Stimulated activated CD4-positive, alpha-beta T cell treated with anti-CD3 and anti-CD28 coated beads, Interleukin-1b, Interleukin-23, amount 100 ng/mL, for 1 hour (primary cell): ENCODE measurements around the gene MEST.
A peak's percentile ranks its signal among the peaks of the same experiment; 100 is the strongest.
"Not testable (repeated sequence)": the region's sequence is repeated elsewhere in the genome, so short reads cannot be mapped to it uniquely, and the experiment has no call there.

Experiments
- DNase-seq, 2 donors: peaks; one replicate each; pipeline ENCODE4 v3.0.0-alpha.2; 2020; ENCODE audit warnings: low read depth in 2 of 2

Gene MEST

DNA sequence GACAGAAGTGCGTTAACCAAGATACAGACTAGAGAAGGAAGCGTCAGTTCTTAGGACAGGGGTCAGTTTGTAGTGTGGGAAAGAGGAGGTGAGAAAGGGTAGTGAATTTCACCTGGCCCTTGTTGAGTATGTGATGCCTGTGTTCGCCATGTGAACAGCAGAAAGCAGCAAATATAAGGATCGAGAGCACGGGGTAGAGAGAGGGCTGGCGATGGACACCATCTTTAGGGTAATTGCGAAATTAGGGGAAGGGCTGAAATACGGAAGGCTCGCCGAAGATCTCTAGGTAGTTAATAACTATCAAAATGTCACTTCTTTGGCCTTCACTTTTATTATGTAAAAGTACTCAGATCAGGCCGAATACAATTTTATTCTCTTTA lies 6.2 kb upstream of the MEST start:
- DNase-seq, result no peak

DNA sequence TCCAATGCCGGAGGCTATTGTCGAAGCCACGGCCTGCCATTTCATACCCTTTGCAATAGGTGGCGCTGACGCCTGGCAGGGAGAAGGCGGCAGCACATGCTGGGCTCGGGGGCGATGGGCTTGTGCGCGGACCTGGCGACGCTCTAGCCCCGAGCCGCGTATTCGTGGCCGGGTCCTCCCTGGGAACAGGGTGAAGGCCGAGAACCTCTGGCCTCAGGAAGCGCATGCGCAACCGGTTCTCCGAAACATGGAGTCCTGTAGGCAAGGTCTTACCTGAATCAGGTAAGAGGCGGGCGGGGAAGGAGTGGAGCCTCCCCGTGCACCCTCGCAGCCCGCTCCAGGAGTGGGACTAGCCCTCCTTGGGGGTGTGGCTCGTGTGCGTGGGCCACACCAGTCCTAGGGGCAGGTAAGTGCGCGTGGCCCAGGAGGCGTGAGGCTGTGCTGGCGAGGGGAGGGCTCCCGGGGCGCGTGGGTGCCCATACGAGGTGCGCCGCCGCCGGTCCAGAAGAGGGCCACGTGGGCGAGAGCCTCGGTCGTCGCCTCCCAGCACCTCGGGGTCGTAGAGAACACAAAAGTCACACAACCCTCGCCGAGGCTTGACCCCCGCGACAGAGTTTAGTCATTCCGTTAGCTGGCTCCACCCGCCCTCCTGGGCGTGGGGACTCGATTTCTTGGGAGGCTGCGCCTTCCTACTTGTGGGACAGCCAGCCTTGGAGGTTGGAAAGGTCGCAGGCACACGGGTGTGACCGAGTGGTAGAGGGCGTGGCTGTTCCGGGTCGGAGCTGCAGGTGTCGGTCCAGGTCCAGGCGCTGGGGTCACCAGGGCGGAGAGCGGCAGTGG lies 5.6 kb upstream of the MEST start:
- DNase-seq, result peak; percentile 6 to 24

DNA sequence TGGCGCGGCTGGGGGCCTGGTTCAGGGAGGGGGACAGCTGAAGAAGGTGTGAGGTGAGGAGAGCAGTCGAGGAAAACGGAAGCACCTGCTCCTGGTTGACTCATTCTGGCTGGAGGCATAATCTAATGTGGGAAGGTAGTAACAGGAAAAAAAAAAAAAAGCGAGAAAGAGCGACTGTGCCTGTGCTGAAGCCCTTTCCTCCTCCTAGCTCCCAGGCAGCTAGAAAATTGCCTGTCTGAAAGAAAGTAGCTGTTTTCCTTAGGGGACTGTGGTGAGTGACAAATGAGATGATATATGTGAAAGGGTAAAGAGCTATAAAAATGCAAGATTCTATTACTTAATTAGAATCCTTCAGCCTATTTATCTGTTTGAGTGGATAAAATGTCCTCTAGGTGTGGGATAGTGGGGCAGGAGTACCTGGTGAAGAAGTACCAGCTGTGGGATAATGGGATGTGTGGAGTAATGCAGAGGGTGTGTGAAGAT lies 4.9 kb upstream of the MEST start:
- DNase-seq, result no peak

DNA sequence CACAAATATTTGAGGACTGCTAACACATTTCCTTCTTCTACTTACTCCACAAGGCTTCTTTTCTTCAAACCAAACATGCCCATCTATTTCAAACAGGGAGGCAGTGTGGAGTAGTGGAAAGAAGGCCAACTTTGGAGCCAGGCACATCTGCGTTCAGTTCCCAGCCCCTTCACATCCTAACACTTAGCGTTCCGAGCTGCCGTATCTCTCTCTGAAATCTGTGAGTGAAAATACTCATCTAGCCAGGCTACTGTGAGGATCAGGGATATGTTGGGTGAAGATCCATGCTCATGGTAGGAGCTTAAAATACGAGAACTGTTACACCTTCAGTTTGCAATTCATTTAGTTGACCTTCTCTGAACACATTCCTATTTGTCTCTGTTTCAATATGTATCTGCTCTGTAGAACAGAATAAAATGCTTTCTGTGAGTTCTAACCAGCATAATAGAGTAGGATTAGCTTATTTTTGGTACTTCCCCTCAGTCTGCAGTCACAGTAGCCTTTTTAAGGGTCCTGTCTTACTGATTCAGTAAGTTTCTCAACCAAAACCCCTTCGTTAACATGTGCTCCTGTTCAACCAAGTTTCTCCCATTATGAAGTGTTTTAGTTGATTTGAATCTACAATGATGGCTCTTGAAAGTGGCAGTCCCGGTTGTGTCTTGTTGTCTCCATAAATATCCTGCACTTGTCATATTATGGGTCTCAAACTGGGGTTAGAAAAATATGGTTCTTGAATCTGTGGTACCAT lies 3.3 kb upstream of the MEST start:
- no peak for DNase-seq

DNA sequence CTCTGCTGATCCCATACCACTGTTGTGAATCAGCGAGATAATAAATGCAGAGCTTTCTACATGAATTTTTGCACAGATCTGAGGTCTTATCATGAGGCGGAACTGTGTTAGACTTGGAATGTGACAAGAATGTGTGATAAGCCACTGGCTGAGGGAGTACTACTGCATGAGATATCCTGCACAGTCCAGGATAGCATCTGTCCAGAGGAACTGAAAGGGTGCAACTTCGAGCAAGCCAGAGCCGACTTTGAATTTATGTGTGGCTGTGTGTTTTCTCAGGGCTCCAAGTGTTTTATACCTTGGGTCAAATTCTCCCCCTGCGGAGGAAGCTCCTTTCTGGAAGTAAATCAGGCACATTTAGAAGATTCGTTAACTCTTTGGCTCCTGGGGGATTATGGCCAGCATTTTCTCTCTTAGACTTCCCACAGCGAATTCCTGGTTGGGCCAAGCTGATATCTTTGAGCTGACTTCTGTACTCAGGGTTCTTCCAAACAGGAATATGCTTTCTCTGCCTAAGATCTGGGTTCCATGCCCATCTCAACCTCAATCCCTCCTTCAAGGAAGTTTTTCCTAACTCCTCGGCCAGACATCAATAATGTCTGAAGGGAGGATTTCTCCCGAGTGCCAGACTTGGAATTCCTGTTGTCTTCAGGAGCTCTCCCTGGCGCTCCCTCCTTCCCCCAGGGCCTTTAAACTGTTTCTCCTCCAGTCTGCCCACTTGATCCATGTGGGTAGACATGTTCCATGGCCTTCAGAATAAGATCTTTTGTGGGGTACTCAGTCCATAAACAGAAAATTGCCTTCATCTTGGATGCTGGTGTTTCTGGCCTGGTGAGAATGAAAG lies 2.5 kb upstream of the MEST start:
- no peak for DNase-seq

DNA sequence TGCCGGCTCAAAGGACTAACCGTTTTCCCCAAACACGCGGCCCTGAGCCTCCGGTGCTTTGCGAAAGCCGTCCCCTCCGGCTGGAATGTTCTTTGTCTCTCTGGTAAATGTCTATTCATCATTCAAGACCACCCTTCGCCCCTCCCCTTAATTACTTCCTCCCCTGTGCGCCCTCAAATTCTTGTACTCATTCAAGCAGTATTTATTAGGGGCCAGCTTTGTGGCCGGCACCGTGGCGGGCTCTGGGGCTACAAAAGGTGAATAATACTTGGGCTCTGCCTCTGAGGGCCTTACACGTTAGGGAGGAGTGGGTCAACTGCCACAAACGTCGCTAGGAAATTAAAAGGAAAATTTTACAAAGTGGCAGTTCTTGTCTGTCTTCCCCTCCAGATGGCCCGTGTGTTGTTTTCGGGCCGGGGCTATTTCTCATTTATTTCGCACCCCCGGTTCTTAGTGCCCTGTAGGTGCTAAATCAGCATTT lies 1.5 kb upstream of the MEST start:
- DNase-seq, result no peak

DNA sequence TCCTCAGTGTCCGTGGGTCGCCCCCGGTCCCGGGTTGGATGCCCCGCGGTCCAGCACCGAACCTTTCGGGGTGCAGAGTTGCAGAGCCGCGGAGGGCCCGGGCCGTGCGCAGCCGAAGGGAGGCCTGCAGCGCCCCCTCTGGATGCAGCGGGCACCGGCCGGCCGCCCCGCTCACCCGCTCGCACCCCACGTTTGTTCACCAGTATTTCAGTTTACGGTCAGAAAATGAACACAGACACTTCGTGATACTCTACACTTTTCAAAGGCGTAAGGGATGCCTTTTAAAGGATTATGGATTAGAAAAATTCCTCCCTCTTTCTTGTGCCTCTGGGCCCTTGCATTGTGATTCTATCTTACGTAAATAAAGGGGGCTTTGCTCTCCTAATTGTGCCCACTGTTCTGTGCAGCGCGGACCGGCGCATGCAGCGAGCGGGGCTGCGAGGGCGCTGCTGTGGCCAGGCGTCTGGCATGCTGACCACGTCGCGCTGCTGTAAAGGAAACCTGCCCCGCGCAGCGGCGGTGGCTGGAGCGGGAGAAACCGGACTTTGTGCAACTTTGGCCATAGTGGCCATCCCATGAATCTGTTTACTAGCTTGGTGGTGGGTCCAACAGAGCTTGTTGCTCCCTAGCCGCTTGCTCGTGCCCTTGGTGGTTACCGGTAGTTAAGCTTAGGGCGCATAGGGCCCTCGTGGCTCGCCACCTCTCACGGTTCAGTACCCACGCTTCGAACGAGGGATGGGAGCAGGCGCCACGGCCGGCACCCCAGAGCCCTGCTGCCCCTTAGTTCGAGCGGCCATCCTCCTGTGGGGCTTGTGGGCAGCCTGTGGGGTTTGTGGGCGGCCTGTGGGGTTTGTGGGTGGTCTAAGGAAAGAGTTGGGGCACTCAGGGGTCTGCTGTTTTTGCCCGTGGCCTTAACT lies 739 bp upstream of the MEST start:
- no peak for DNase-seq

DNA sequence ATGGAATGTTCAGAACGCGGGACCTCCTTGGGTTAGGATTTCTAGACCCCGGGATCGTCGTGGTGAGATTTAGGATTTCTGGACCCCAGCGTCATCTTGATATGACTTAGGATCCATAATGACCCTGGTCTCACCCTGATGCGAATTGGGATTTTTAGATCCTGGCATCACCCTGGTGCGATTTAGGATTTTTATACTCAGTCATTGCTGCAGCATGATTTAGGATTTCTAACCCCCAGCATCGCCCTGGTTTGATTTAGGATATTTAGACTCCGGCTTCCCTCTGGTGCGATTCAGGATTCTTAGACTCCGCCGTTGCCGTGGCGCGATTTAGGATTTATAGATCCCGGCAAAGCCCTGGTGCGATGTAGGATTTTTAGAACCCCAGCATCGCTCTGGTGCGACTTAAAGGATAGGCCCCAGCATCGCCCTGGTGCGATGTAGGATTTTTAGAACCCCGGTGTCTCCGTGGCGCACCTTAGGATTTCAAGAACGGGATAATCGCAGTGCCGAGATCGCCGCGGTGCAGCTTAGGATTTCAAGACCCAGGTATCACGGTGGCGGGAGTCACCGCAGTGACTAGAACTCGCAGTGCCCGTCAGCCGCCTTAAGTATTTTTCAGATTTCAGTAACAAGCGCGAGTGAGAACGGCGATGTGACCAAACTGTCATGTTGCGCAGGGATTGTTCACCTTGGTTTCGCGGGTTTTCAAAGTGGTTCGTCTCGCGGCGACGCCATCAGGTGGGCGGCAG lies 814 bp downstream of the MEST start:
- no peak for DNase-seq

DNA sequence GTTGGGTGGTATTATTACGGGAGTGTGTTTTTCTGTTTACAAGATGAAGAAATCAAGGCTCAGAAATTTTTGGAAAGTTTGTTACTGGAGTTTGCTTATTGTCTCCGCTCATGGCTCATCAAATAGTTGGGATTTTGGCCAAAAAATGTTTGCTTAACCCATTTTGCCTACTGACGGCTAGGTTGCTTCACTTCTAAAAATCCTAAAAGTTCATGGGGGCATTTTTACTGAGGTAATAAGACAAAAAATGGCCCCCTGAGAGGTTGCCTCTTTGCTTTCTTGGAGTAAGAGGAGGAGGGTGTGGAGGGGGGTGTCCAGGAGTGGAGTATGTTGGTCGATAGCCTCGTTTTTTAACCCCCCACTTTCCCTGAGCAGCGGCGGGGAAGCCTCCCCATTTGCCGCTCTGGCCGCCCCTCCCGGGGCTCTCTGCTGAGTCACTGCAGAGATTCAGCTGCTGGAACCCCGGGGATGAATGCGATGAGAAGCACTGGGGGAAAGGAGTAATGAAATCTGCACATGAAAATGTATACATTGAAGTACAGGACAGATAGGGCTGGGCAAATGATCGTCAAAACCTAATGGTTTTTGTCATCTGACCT lies 1.5 kb downstream of the MEST start:
- DNase-seq, result no peak

DNA sequence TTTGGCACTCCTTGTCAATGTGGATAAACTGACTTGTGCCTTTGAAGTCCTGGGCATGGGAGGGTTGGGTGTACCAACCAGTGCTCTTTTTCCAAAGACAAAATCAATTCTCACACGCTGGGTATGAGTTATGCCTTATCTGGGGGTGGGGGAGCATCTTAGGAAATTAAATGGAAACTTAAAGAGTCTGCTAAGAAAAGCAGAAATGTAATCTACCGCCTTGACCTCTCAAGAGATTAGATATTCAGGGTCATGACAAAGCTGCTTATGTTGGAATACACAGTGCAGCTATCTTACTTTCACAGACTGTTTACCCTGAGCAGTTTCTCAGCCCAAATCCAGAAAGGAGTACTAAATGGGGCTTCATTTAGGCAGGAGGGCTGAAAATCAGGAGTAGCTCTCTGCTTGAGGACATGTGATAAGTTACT lies 2.6 kb downstream of the MEST start:
- no peak for DNase-seq

DNA sequence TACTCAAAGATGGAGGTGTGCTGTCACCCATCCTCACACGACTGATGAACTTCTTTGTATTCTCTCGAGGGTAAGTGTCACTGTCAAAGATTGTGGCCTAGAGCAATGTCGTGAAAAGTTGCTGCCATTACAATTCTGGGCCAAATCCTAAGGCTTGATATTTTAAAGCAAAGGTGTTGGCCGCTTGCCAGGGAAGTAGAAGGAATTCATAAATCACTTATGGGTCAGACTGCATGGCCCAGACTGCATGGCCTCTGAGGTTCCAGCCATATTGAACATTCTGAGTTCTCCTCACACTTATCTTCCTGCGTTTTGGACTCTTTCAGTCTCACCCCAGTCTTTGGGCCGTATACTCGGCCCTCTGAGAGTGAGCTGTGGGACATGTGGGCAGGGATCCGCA lies 8.6 kb downstream of the MEST start:
- no peak for DNase-seq

DNA sequence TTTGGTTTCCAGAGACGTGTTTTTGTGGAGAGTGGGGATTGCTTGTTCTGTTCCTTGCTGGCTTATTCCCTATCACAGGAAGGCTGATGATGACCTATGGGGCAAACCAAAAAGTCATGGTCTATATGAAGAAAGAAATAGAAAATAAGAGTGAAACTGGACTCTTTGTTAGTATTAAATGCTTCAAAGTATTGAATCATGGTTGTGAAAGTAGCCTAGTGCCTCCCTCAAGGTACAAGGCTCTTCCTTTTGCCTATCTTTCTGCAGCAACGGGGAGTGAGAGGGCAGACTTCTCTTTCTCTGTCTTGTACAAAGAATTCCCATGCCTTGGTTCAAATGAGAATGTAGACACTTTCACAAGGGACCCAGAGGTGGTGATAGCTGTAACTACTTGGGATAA lies 9.0 kb downstream of the MEST start:
- DNase-seq, result no peak

DNA sequence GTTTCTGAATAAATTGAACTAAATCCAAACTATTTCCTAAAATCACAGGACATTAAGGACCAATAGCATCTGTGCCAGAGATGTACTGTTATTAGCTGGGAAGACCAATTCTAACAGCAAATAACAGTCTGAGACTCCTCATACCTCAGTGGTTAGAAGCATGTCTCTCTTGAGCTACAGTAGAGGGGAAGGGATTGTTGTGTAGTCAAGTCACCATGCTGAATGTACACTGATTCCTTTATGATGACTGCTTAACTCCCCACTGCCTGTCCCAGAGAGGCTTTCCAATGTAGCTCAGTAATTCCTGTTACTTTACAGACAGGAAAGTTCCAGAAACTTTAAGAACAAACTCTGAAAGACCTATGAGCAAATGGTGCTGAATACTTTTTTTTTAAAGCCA lies 13.9 kb downstream of the MEST start:
- DNase-seq, result no peak

DNA sequence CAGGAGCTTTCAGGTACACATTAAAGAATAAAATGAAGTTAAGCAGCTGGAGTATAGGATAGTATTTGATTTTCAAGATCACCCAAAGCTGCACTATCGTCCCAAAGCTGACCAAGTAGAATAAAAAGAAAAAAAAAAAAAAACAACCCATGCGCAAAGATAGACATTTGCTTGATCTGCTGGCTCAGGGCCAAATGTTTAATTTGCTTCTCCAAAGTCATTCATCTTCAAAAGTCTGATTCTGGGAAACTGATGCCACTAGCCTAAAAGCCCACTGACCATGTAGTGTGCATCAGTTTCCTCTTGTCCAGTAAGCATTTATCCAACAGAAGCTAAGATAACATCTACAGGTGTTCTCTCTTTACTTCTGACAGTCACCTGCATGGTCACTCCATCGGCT lies 14.5 kb downstream of the MEST start:
- no peak for DNase-seq

DNA sequence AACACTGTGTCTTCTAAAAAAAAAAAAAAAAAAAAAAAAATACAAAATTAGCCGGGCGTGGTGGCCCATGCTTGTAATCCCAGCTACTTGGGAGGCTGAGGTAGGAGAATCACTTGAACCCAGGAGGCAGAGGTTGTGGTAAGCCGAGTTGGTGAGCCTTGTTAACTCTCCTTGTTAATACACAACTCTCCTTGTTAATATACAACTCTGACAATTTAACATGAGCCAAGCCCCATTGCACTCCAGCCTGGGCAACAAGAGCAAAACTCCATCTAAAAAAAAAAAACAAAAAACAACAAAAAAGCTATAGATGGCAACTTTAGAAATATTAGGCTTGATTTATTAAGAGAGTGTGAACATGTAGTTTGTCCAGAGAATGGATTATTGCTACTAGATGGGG lies 20.2 kb downstream of the MEST start:
- not testable (repeated sequence) for DNase-seq

DNA sequence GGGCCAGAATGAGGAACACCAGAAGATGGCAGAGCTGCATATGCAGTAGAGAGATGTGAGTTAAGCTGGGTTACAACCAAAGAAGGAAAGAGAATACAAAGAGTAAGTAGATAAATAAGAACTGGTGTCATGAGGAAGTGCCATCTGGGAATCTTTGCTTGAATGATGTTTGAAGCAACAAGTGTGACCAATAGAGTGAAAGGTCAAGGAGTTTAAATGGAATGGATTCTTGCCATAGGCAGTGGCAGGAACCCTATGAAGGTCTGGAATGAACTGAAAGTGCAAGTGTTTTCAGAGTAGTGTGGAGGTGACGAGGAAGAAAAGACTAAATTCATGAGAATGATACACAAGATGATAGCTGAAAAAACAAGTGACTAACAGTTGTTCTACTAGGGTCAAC lies 21.6 kb downstream of the MEST start:
- DNase-seq, result no peak

DNA sequence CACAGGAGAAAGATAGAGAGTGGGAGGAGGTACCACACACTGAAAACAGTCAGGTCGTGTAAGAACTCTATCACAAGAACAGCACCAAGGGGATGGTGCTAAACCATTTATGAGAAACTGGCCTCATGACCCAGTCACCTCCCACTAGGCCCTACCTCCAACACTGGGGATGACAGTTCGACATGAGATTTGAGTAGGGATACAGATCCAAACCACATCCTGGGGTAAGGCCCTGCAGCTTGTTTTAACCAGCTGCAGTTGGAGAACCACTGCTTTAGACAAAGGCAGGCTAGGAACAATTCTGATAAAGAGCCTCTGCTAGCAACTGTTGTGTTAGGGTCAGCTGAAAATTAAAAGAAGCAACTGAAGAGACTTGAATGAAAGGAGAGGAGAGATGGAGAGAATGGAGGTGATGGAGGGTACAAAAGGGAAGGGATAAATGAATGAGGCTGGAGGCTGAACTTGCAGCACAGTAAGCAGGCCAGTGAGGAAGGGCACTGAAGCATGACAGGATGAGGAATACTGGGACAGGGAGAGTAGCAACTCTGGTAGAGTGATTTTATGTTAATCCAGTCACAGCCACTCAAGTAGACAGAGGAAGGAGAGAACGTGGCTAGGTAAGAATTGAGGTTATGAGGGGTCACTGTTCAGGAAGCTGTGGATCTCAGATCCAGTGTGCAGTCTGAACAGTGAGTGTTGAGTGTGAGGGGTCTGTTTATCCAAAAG lies 23.6 kb downstream of the MEST start:
- DNase-seq, result no peak

DNA sequence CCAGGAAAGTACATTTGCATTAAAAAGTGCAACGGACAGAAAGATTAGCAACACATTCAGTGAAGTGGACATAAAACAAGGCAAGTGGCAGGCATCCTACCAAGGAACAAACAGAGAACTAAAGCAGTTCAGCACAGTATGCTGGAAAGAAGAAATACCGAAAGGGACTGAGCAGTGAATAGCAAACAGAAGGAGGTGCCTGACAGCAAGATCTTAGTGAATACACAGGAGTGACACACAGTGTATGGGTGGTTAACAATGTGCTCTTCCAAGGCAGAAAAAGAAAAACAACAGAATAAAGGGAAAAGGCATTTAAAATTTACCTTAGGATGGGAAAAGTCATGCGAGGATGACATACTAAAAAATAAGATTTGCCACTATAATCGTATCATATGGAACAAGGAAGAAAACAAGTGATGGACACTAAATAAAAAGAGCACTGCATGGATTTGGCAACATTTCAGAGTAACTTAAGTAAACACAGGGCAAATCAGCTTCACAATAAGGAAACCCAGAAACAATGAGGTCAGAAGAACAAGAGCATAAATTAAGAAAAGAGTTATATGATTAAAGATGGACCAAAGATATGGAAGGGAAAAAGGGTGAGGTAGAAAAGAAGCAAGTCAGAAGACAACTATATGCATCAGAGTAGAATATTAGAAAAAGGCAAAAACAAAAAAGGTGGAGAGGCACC lies 29.5 kb downstream of the MEST start:
- no peak for DNase-seq
